Neural cell (in vitro differentiated cells): Measurements from ENCODE around the gene KCNIP4. TPM values are rescaled to one million over a fixed set of nuclear protein-coding genes. Genes with fewer than 3 reads are reported as not detected.

ENCODE experiments used
- H2AFZ ChIP-seq: fragments of 200-600, 300-800 bp; sonication (generic), shearing (Covaris generic); 2 replicates; pipeline ENCODE4 v1.6.0; 2014; ENCODE audit warnings: low read depth, mild to moderate bottlenecking, antibody characterized with exemption, low read length, moderate library complexity
- H3F3A ChIP-seq: fragments of 200-600 bp; shearing (Covaris generic); 2 replicates; pipeline ENCODE4 v1.6.1; 2016; ENCODE audit warnings: mild to moderate bottlenecking, moderate library complexity, mixed read lengths, antibody characterized with exemption, low read length; ENCODE audit not compliant: insufficient read depth, poor library complexity, severe bottlenecking
- H3K27ac ChIP-seq: fragments of 200-600, 300-800 bp; sonication (generic), shearing (Covaris generic); 2 replicates; pipeline ENCODE4 v1.5.1; 2014; ENCODE audit warnings: mild to moderate bottlenecking, low read length, moderate library complexity
- H3K27me3 ChIP-seq: fragments of 300-800, 200-600 bp; sonication (generic), shearing (Covaris generic); 2 replicates; pipeline ENCODE4 v1.6.0; 2014; ENCODE audit warnings: mild to moderate bottlenecking, low read depth, low read length, moderate library complexity; ENCODE audit not compliant: insufficient read depth
- H3K36me3 ChIP-seq: fragments of 300-800, 200-600 bp; sonication (generic), shearing (Covaris generic); 2 replicates; pipeline ENCODE4 v1.5.1; 2014; ENCODE audit warnings: mild to moderate bottlenecking, antibody characterized with exemption, low read length, moderate library complexity; ENCODE audit not compliant: insufficient read depth
- H3K4me2 ChIP-seq: fragments of 300-800, 200-600 bp; sonication (generic), shearing (Covaris generic); 2 replicates; pipeline ENCODE4 v1.6.0; 2014; ENCODE audit warnings: mild to moderate bottlenecking, low read length
- H3K4me3 ChIP-seq: fragments of 300-800, 200-600 bp; sonication (generic), shearing (Covaris generic); 2 replicates; pipeline ENCODE4 v1.5.1; 2014; ENCODE audit warnings: mild to moderate bottlenecking, low read length, moderate library complexity
- H3K79me2 ChIP-seq: fragments of 200-600 bp; shearing (Covaris generic); replicated peaks from 2 replicates; pipeline ENCODE4 v1.6.0; 2014; ENCODE audit warnings: mild to moderate bottlenecking, low read length, moderate library complexity; ENCODE audit not compliant: insufficient read depth
- H3K9ac ChIP-seq: fragments of 300-800, 200-600 bp; sonication (generic), shearing (Covaris generic); 2 replicates; pipeline ENCODE4 v1.6.1; 2016; ENCODE audit warnings: mild to moderate bottlenecking, low read length, mixed read lengths
- H3K9me2 ChIP-seq: fragments of 200-600 bp; shearing (Covaris generic); 2 replicates; pipeline ENCODE4 v1.6.1; 2016; ENCODE audit warnings: mild to moderate bottlenecking, low read length, mixed read lengths; ENCODE audit not compliant: insufficient read depth
- H3K9me3 ChIP-seq: fragments of 200-600, 300-800 bp; sonication (generic), shearing (Covaris generic); 2 replicates; pipeline ENCODE4 v1.6.1; 2016; ENCODE audit warnings: mild to moderate bottlenecking, mixed run types, low read length, moderate library complexity, mixed read lengths
- H4K20me1 ChIP-seq: fragments of 200-600 bp; shearing (Covaris generic); 2 replicates; pipeline ENCODE4 v1.6.1; 2016; ENCODE audit warnings: mild to moderate bottlenecking, mixed run types; ENCODE audit not compliant: insufficient read depth
- CTCF ChIP-seq: fragments of 450-650 bp; IDR thresholded peaks from 2 replicates; pipeline ENCODE4 v1.5.1; 2014; ENCODE audit warnings: antibody characterized with exemption, mild to moderate bottlenecking, moderate library complexity; ENCODE audit not compliant: poor library complexity, severe bottlenecking
- EP300 ChIP-seq: fragments of 450-650 bp; conservative IDR thresholded peaks from 2 replicates; pipeline ENCODE4 v1.6.1; 2014; ENCODE audit warnings: antibody characterized with exemption, mild to moderate bottlenecking, moderate library complexity; ENCODE audit not compliant: poor library complexity, severe bottlenecking
- EZH2 ChIP-seq: fragments of 200-600, 300-800 bp; shearing (Covaris generic), sonication (generic); IDR thresholded peaks from 2 replicates; pipeline ENCODE4 v1.6.1; 2014; ENCODE audit warnings: antibody characterized with exemption, low read length, borderline replicate concordance, mild to moderate bottlenecking; ENCODE audit not compliant: insufficient read depth, poor library complexity, severe bottlenecking
- MXI1 ChIP-seq: fragments of 450-650 bp; conservative IDR thresholded peaks from 2 replicates; pipeline ENCODE4 v1.6.1; 2014; ENCODE audit warnings: antibody characterized with exemption, mild to moderate bottlenecking; ENCODE audit not compliant: poor library complexity, severe bottlenecking
- POLR2AphosphoS5 ChIP-seq: IDR thresholded peaks from 2 replicates; pipeline ENCODE4 v1.6.1; 2012
- RAD21 ChIP-seq: fragments of 450-650 bp; conservative IDR thresholded peaks from 2 replicates; pipeline ENCODE4 v1.6.1; 2014; ENCODE audit warnings: antibody characterized with exemption, mild to moderate bottlenecking, moderate library complexity
- SMC3 ChIP-seq: fragments of 450-650 bp; conservative IDR thresholded peaks from 2 replicates; pipeline ENCODE4 v1.6.1; 2014; ENCODE audit warnings: antibody characterized with exemption, mild to moderate bottlenecking, moderate library complexity; ENCODE audit not compliant: poor library complexity
- TAF1 ChIP-seq: IDR thresholded peaks from 2 replicates; pipeline ENCODE4 v1.6.1; 2012; ENCODE audit warnings: low read depth
- polyA plus RNA-seq: library from polyadenylated mRNA; depleted of rRNA; stranded (reverse); fragments of >200 nt; gene quantifications from 2 replicates; pipeline ENCODE4 v1.2.3, GENCODE V29; 2014
- TF ChIP-seq, protein P1 (sequence below): IDR thresholded peaks from 2 replicates; pipeline ENCODE4 v1.6.1; 2012; ENCODE audit warnings: borderline replicate concordance

Gene KCNIP4
- polyA plus RNA-seq, 1 donor from 2014 or later, result 22.8 TPM

- no peak overlapping the region for H2AFZ ChIP-seq
- no peak for TF ChIP-seq MXI1
- no peak for TF ChIP-seq EZH2
- H3F3A ChIP-seq, result no peaks in the 10 kb centered on the region
- no peaks in the 10 kb centered on the region for H3K79me2 ChIP-seq
- H3K27ac ChIP-seq, result no peak overlapping the region
- no peak overlapping the region for H3K4me3 ChIP-seq
- H3K4me2 ChIP-seq, result no peak overlapping the region
- H3K9me2 ChIP-seq, result no peaks in the 10 kb centered on the region
- H3K9me3 ChIP-seq, result no peaks in the 10 kb centered on the region
- H4K20me1 ChIP-seq, result no peaks in the 10 kb centered on the region
- H3K27me3 ChIP-seq, result no peaks in the 10 kb centered on the region
- no peak overlapping the region for H3K9ac ChIP-seq
- H3K36me3 ChIP-seq, result no peaks in the 10 kb centered on the region
These were observed 262.7 kb downstream of the KCNIP4 start for GRCh38 chr4:21685911-21686310.

GRCh38 chr4:21680326-21680898 is 268.2 kb downstream of the KCNIP4 start:
- TF ChIP-seq, protein P1, sequence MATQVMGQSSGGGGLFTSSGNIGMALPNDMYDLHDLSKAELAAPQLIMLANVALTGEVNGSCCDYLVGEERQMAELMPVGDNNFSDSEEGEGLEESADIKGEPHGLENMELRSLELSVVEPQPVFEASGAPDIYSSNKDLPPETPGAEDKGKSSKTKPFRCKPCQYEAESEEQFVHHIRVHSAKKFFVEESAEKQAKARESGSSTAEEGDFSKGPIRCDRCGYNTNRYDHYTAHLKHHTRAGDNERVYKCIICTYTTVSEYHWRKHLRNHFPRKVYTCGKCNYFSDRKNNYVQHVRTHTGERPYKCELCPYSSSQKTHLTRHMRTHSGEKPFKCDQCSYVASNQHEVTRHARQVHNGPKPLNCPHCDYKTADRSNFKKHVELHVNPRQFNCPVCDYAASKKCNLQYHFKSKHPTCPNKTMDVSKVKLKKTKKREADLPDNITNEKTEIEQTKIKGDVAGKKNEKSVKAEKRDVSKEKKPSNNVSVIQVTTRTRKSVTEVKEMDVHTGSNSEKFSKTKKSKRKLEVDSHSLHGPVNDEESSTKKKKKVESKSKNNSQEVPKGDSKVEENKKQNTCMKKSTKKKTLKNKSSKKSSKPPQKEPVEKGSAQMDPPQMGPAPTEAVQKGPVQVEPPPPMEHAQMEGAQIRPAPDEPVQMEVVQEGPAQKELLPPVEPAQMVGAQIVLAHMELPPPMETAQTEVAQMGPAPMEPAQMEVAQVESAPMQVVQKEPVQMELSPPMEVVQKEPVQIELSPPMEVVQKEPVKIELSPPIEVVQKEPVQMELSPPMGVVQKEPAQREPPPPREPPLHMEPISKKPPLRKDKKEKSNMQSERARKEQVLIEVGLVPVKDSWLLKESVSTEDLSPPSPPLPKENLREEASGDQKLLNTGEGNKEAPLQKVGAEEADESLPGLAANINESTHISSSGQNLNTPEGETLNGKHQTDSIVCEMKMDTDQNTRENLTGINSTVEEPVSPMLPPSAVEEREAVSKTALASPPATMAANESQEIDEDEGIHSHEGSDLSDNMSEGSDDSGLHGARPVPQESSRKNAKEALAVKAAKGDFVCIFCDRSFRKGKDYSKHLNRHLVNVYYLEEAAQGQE, result peak; percentile 94
- TF ChIP-seq POLR2AphosphoS5, result peak; percentile 55
- peak; percentile 80 for TF ChIP-seq EP300
- no peak for TF ChIP-seq SMC3
- no peak for TF ChIP-seq MXI1
- TF ChIP-seq EZH2, result no peak
- no peak overlapping the region for H3K4me3 ChIP-seq
- H3K27me3 ChIP-seq, result no peaks in the 10 kb centered on the region
- H3K9ac ChIP-seq, result no peak overlapping the region
- H3K36me3 ChIP-seq, result no peaks in the 10 kb centered on the region
- H2AFZ ChIP-seq, result no peak overlapping the region
- H3K79me2 ChIP-seq, result no peaks in the 10 kb centered on the region
- H3K4me2 ChIP-seq, result no peak overlapping the region
- no peak overlapping the region for H3K27ac ChIP-seq
- H3F3A ChIP-seq, result no peaks in the 10 kb centered on the region
- H3K9me3 ChIP-seq, result no peaks in the 10 kb centered on the region
- H4K20me1 ChIP-seq, result no peaks in the 10 kb centered on the region
- H3K9me2 ChIP-seq, result no peaks in the 10 kb centered on the region

- H3K9ac ChIP-seq, result no peak overlapping the region
- no peaks in the 10 kb centered on the region for H3F3A ChIP-seq
- no peaks in the 10 kb centered on the region for H3K79me2 ChIP-seq
- H4K20me1 ChIP-seq, result no peaks in the 10 kb centered on the region
- H3K9me2 ChIP-seq, result no peaks in the 10 kb centered on the region
- no peaks in the 10 kb centered on the region for H3K36me3 ChIP-seq
- no peak overlapping the region for H3K4me2 ChIP-seq
- TF ChIP-seq EZH2 (no peak), MXI1 (no peak), POLR2AphosphoS5 (no peak), EP300 (no peak), TAF1 (no peak), RAD21 (no peak), SMC3 (no peak), CTCF (no peak)
- TF ChIP-seq, protein P1, result no peak
- H3K27ac ChIP-seq, result no peak overlapping the region
- H3K27me3 ChIP-seq, result no peaks in the 10 kb centered on the region
- H2AFZ ChIP-seq, result no peak overlapping the region
- no peak overlapping the region for H3K4me3 ChIP-seq
- H3K9me3 ChIP-seq, result no peaks in the 10 kb centered on the region
These were observed 269.9 kb downstream of the KCNIP4 start for GRCh38 chr4:21678711-21679110.
